NK-92 (cell line): Measurements from ENCODE around the gene L1CAM.

ENCODE experiments used
- DNase-seq: peaks from one replicate; lab custom pipeline; 2025; ENCODE audit not compliant: unreplicated experiment; lab: John Stamatoyannopoulos, UW

L1CAM gene

GRCh38 chrX:153885968-153886903 lies at the start of gene L1CAM:
TSS of gene L1CAM (minus strand) at chrX:153886173. CDS start at chrX:153875836, 10,337 bp downstream.
- no peak for DNase-seq

- no peak for DNase-seq
Observed at GRCh38 chrX:153935326-153935851, 49.4 kb upstream of the L1CAM start.

DNA sequence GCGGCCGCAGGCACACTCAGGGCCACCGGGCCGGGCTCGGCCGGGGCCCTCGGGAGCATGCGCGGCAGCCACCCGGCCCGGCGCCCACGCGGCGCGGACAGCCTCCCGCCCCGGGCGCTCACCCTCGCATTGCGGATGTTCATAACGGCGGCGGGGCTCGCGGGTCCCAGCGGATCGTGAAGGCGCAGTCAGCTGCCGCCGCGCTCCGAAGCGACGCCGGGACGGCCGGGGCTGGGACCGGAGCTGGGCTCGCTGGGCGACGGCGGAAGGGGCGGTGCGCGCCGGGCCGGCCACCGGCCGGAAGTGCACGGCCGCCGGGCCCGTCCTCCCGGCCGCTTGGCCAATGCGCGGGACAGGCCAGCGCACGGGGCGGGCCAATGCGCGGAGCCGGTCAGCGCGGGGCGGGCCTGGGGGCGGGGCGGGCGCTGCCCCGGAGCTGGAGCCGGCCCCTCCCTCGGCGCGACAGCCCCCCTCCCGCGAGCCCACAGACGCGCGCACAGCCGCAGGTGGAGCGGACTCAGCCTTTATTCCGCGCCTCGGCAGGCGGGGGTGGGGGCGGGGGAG lies 48.9 kb upstream of the L1CAM start, which contains the start of gene NAA10:
TSS of gene NAA10 (minus strand) at position 276 of the 564 bp plus-strand sequence. CDS start at position 143, 133 bp downstream.
- DNase-seq, result no peak

- DNase-seq, result no peak
Observed at GRCh38 chrX:153934148-153934761, 48.3 kb upstream of the L1CAM start.

GRCh38 chrX:153933748-153934147 lies 47.8 kb upstream of the L1CAM start:
- no peak for DNase-seq

- no peak for DNase-seq
Observed at GRCh38 chrX:153932220-153932915, 46.4 kb upstream of the L1CAM start.

GRCh38 chrX:153931748-153932147 lies 45.8 kb upstream of the L1CAM start:
- DNase-seq, result no peak

GRCh38 chrX:153931151-153931550 lies 45.2 kb upstream of the L1CAM start:
- no peak for DNase-seq

DNA sequence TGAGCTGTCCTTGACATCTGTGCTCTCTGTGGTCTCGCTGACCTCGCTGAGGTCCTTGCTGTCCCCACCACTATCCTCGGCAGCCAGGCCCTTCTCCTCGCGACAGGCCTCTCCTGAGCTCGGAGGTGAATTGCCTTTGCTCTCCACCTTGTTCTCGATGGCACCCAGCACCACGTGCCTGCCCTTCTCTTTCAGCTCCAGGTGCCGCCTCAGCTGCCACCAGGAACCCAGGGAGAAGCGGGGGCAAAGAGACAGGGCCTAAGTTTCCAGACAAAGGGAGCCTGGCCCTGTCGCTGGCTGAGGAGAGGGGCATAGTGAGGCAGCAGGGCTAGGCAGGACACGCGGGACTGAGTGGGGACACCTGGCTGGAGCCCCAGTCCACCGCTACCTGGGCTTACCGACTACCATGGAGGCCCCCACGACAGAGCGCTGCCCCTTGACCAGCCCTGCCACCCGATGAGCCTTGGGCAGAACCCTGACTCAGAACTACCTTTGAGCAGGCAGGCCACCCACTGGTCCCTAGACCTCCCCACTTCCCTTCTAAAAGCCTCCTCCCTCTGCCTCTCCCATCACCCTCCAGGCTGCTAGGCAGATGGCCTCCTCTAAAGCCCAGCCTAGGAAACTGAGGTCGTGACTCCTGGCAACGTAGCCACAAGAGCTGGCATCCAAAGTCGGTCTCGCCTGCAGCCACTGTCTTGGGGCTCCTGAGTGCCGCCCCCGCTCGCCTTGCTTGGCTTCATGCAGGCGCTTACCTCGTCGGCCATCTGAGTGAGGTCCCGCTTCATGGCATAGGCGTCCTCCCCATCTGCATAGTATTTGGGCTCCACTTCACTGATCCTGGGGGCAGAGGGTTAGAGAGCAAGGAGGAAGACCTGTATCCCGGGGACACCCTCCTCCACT lies 44.3 kb upstream of the L1CAM start:
- no peak for DNase-seq

- no peak for DNase-seq
Observed at GRCh38 chrX:153929576-153929975, 43.6 kb upstream of the L1CAM start.

DNA sequence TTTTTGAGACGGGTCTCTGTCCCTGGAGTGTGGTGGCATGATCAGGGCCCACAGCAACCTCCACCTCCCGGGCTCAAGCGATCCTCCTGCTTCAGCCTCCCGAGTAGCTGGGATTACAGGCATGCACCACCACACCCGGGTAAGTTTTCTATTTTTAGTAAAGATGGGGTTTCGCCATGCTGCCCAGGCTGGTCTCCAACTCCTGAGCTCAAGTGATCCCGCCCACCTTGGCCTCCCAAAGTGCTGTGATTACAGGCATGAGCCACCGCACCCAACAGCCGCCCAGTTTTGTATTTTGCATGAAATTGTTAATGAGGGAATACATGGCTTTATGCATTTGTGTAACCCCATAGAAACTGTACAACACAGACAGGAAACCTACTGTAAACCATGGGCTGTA lies 42.9 kb upstream of the L1CAM start:
- DNase-seq, result no peak

GRCh38 chrX:153927922-153928760 lies 42.2 kb upstream of the L1CAM start:
- DNase-seq, result peak; percentile 38

DNA sequence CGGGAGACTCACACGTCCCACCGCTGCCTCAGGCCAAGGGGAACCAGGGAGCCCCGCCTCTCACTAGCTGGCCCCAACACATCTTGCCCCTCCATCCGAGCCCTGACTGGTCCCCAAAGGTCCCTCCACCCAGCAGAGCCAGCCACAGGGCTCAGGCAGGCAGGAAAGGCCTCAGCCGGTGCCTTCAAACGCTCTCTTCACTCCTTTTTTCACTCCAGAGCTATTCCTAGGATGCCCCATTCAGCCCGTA lies 41.6 kb upstream of the L1CAM start:
- no peak for DNase-seq

GRCh38 chrX:153926858-153927671 lies 41.1 kb upstream of the L1CAM start:
- no peak for DNase-seq

DNA sequence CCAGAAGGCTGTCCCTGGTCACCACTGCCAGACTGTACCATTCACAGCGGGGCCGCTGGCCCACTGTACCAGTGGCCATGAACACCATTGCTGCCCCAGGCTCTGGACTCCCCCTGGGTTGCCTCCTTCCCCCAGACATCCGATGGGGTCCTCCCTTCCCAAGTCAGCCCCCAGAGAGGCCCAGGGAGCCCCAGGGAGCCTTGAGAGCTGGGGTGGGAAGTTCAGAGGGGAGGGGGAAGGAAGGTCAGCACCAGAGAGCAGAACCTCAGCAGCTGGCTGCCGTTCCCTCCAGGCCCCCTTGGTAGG lies 40.5 kb upstream of the L1CAM start:
- no peak for DNase-seq

DNA sequence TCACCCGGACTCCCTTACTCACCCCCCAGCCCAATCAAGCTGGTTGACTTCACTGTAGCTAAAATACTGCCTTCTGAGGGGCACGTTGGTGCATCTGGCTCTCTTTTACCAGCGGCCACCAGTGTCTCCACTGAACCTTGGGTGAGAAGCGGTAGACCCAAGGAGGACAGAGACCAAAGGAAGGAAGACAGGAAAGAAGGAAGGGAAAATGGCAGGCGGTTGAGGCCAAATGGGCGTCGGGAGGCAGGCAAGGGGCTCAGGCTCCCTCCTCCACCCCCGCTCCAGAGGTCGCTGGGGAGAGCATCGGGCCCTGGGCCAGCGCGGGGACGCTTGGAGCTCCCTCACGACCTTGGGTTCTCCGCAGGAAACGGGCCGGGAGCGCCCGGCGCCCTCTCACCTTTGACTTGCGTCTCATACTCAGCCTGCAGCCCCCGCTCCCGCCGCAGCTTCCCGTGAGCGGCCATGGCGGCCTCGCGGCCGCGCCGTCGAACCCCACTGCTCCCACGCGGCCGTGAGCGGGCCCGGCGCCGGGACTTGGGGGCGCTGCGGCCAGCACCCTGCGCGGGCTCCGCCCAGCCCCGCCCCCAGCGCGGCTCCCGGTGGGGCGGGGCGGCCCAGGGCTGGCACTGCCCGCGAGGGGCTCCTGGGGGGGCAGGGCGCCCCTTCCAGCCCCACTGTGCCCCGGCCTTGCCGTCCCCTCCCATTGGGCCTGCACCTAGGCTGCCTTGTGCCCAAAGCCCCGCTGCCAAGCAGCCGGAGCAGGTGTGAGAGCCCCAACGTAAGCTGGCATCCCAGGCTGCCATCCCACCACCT lies 40.0 kb upstream of the L1CAM start, which contains the start of gene ARHGAP4:
TSS of gene ARHGAP4 (minus strand) at position 526 of the 813 bp plus-strand sequence. CDS start at position 464, 62 bp downstream.
- no peak for DNase-seq

DNA sequence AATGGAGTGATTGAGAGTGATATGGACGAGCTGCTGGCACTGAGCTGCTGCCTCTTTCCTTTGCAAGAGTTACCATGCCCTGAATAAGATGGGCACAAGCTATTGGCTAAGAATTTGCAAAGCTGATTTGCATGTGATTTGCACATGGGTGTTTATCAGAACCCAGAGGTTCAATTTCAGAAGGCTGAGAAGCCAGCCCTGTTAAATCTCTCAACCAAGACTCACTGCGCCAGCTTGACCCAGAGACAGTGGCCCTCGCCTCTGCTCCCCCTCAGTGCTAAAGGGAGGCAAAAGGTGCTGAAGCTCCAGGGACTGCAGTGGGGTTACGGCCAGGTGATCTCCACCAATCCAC lies 39.4 kb upstream of the L1CAM start:
- no peak for DNase-seq
